H9 (cell line): Measurements from ENCODE around the gene ACVR1B. TPM values are rescaled to one million over a fixed set of nuclear protein-coding genes. Genes with fewer than 3 reads are reported as not detected.

Source experiments
- DNase-seq: peaks from one replicate; pipeline ENCODE4 v3.0.0-alpha.2; 2017
- H2AFZ ChIP-seq: one replicate; pipeline ENCODE4 v1.6.1; 2013; ENCODE audit warnings: mild to moderate bottlenecking, low read length, control low read depth, moderate library complexity
- H2AK5ac ChIP-seq: 2 replicates; pipeline ENCODE4 v1.6.1; 2013; ENCODE audit warnings: low read length, control low read depth, mixed read lengths; ENCODE audit not compliant: insufficient read length
- H2BK120ac ChIP-seq: one replicate; pipeline ENCODE4 v1.6.1; 2013; ENCODE audit warnings: low read depth, mild to moderate bottlenecking, low read length, control low read depth, inconsistent platforms; ENCODE audit not compliant: poor library complexity, severe bottlenecking
- H2BK12ac ChIP-seq: 2 replicates; pipeline ENCODE4 v1.6.1; 2013; ENCODE audit warnings: low read length, control low read depth, mixed read lengths, low read depth; ENCODE audit not compliant: insufficient read length
- H2BK15ac ChIP-seq: 2 replicates; pipeline ENCODE4 v1.6.1; 2013; ENCODE audit warnings: low read depth, low read length, control low read depth
- H2BK20ac ChIP-seq: one replicate; pipeline ENCODE4 v1.6.1; 2013; ENCODE audit warnings: low read depth, mild to moderate bottlenecking, low read length, control low read depth, inconsistent platforms; ENCODE audit not compliant: poor library complexity, severe bottlenecking
- H2BK5ac ChIP-seq: 2 replicates; pipeline ENCODE4 v1.6.1; 2013; ENCODE audit warnings: low read length, control low read depth, mixed read lengths; ENCODE audit not compliant: insufficient read length
- H3K14ac ChIP-seq: 2 replicates; pipeline ENCODE4 v1.6.1; 2013; ENCODE audit warnings: low read length, control low read depth; ENCODE audit not compliant: insufficient read depth
- H3K18ac ChIP-seq: 2 replicates; pipeline ENCODE4 v1.6.1; 2013; ENCODE audit warnings: low read depth, mild to moderate bottlenecking, mixed read lengths, low read length, control low read depth; ENCODE audit not compliant: insufficient read length
- H3K23ac ChIP-seq: 2 replicates; pipeline ENCODE4 v1.6.1; 2013; ENCODE audit warnings: low read length, control low read depth, mixed read lengths, low read depth; ENCODE audit not compliant: insufficient read length
- H3K23me2 ChIP-seq: 2 replicates; pipeline ENCODE4 v1.6.1; 2013; ENCODE audit warnings: low read depth, mild to moderate bottlenecking, mixed read lengths, low read length, control low read depth; ENCODE audit not compliant: insufficient read length, poor library complexity, severe bottlenecking
- H3K27ac ChIP-seq: 2 replicates; pipeline ENCODE4 v1.5.1; 2013; ENCODE audit warnings: low read length, control low read depth, mixed read lengths, low read depth; ENCODE audit not compliant: insufficient read length
- H3K27me3 ChIP-seq: 2 replicates; pipeline ENCODE4 v1.6.1; 2013; ENCODE audit warnings: low read length, control low read depth, inconsistent platforms; ENCODE audit not compliant: insufficient read depth
- H3K4ac ChIP-seq: 2 replicates; pipeline ENCODE4 v1.6.1; 2013; ENCODE audit warnings: low read depth, mild to moderate bottlenecking, control low read depth, inconsistent platforms, low read length, moderate library complexity
- H3K4me1 ChIP-seq: 2 replicates; pipeline ENCODE4 v1.6.1; 2013; ENCODE audit warnings: low read length, control low read depth, inconsistent platforms; ENCODE audit not compliant: insufficient read depth
- H3K4me2 ChIP-seq: 2 replicates; pipeline ENCODE4 v1.6.1; 2013; ENCODE audit warnings: low read length, control low read depth, mixed read lengths; ENCODE audit not compliant: insufficient read length, insufficient read depth
- H3K56ac ChIP-seq: 2 replicates; pipeline ENCODE4 v1.6.1; 2013; ENCODE audit warnings: low read depth, mild to moderate bottlenecking, mixed read lengths, low read length, control low read depth; ENCODE audit not compliant: insufficient read length
- H3K79me1 ChIP-seq: 2 replicates; pipeline ENCODE4 v1.6.1; 2013; ENCODE audit warnings: low read depth, mild to moderate bottlenecking, moderate library complexity, low read length, control low read depth, inconsistent platforms; ENCODE audit not compliant: insufficient read depth, poor library complexity, severe bottlenecking
- H3K79me2 ChIP-seq: 2 replicates; pipeline ENCODE4 v1.6.1; 2013; ENCODE audit warnings: low read length, control low read depth, inconsistent platforms; ENCODE audit not compliant: insufficient read depth
- H3K9ac ChIP-seq: 2 replicates; pipeline ENCODE4 v1.6.1; 2013; ENCODE audit warnings: low read length, control low read depth, mixed read lengths; ENCODE audit not compliant: insufficient read length; ENCODE audit errors: extremely low read depth
- H3K9me3 ChIP-seq: one replicate; pipeline ENCODE4 v1.6.1; 2013; ENCODE audit warnings: low read depth, low read length, inconsistent platforms; ENCODE audit not compliant: control insufficient read depth
- H3T11ph ChIP-seq: one replicate; pipeline ENCODE4 v1.6.1; 2013; ENCODE audit warnings: mild to moderate bottlenecking, low read length, control low read depth, inconsistent platforms
- H4K20me1 ChIP-seq: one replicate; pipeline ENCODE4 v1.6.1; 2013; ENCODE audit not compliant: control insufficient read depth, insufficient read length, insufficient read depth
- H4K5ac ChIP-seq: 2 replicates; pipeline ENCODE4 v1.6.1; 2013; ENCODE audit warnings: low read depth, mild to moderate bottlenecking, mixed read lengths, low read length, control low read depth; ENCODE audit not compliant: insufficient read length
- H4K8ac ChIP-seq: replicated peaks from 2 replicates; pipeline ENCODE4 v1.6.1; 2013; ENCODE audit warnings: low read length, control low read depth, mixed read lengths, low read depth; ENCODE audit not compliant: insufficient read length
- H4K91ac ChIP-seq: 2 replicates; pipeline ENCODE4 v1.6.1; 2013; ENCODE audit warnings: low read depth, mild to moderate bottlenecking, moderate library complexity, mixed read lengths, low read length, control low read depth; ENCODE audit not compliant: insufficient read length
- H3K27ac Mint-ChIP-seq, 3 experiments: 2 replicates in 2 of 3; 3 replicates in 1 of 3; pipeline ENCODE4 v1.8.0; 2020 to 2021; ENCODE audit warnings: mixed read lengths in 3 of 3, mild to moderate bottlenecking in 1 of 3, moderate library complexity in 1 of 3
- H3K27me3 Mint-ChIP-seq: 2 replicates; pipeline ENCODE4 v1.8.0; 2021; ENCODE audit warnings: low read depth, mild to moderate bottlenecking, moderate library complexity, mixed read lengths
- H3K36me3 Mint-ChIP-seq, 3 experiments: 2 replicates in 2 of 3; 3 replicates in 1 of 3; pipeline ENCODE4 v1.8.0; 2020 to 2021; ENCODE audit warnings: low read depth in 3 of 3, mixed read lengths in 3 of 3; ENCODE audit not compliant: insufficient read depth in 1 of 3
- H3K4me1 Mint-ChIP-seq, 2 experiments: 2 replicates each; pipeline ENCODE4 v1.8.0; 2020; ENCODE audit warnings: mixed read lengths in 2 of 2
- H3K4me3 Mint-ChIP-seq, 2 experiments: 2 replicates in 1 of 2; 3 replicates in 1 of 2; pipeline ENCODE4 v1.8.0; 2020 to 2021; ENCODE audit warnings: mild to moderate bottlenecking in 2 of 2, mixed read lengths in 2 of 2, moderate library complexity in 1 of 2
- H3K9me3 Mint-ChIP-seq, 2 experiments: 2 replicates in 1 of 2; 3 replicates in 1 of 2; pipeline ENCODE4 v1.8.0; 2020; ENCODE audit warnings: mild to moderate bottlenecking in 2 of 2, mixed read lengths in 2 of 2, moderate library complexity in 1 of 2
- CTCF ChIP-seq: fragments of 200-600 bp; sonication (generic); conservative IDR thresholded peaks from 3 replicates; pipeline ENCODE4 v1.8.0; 2021; ENCODE audit warnings: antibody characterized with exemption, mild to moderate bottlenecking
- WGBS: extraction: QIAGEN DNeasy Blood & Tissue Kit; methylation state at CpG from one replicate; pipeline ENCODE4 v1.1.7; 2013; ENCODE audit warnings: missing lambda C conversion rate, low lambda C conversion rate, mixed read lengths; ENCODE audit not compliant: insufficient read length; ENCODE audit errors: extremely low coverage; 5-methylcytosine and 5-hydroxymethylcytosine counted together
- total RNA-seq: library from RNA; stranded (reverse); gene quantifications from 2 replicates; pipeline ENCODE4 v1.2.1, GENCODE V29; 2021

ACVR1B gene
- total RNA-seq, 1 experiment from 2014 or later, result 16.3 TPM

GRCh38 chr12:51992246-51992645, 40.7 kb downstream of the ACVR1B start:
- Histone ChIP-seq H3K4me2 (no peak overlapping the region), H3T11ph (no peak overlapping the region), H4K91ac (no peak overlapping the region), H2BK5ac (no peak overlapping the region), H3K27ac (no peak overlapping the region), H2AFZ (no peak overlapping the region), H2BK20ac (no peak overlapping the region), H3K23ac (no peak overlapping the region), H3K9ac (no peak overlapping the region), H4K20me1 (no peaks in the 10 kb centered on the region), H2BK12ac (no peak overlapping the region), H3K14ac (no peak overlapping the region), H3K79me2 (no peaks in the 10 kb centered on the region), H3K56ac (no peak overlapping the region), H2AK5ac (no peak overlapping the region), H3K27me3 (no peaks in the 10 kb centered on the region), H3K23me2 (no peaks in the 10 kb centered on the region), H2BK120ac (no peak overlapping the region), H4K5ac (no peak overlapping the region), H3K79me1 (no peaks in the 10 kb centered on the region), H3K4me1 (no peaks in the 10 kb centered on the region), H3K9me3 (no peaks in the 10 kb centered on the region), H4K8ac (no peak overlapping the region), H2BK15ac (no peak overlapping the region), H3K18ac (no peak overlapping the region), H3K4ac (no peak overlapping the region)
- no CpG with 5 or more reads among the region's 5 CpGs for WGBS
- Mint-ChIP-seq H3K4me3 (no peak overlapping the region), H3K27me3 (no peaks in the 10 kb centered on the region), H3K36me3 (peaks cover 11 to 46% (median 20%) of the 10 kb centered on the region in 3 experiments), H3K27ac (peak overlapping the region in 1 of 3 experiments; percentile 34; a peak in 1 of 7 replicates), H3K9me3 (no peaks in the 10 kb centered on the region), H3K4me1 (peaks cover 2 to 4% of the 10 kb centered on the region in 2 experiments)
- no peak for DNase-seq
- TF ChIP-seq CTCF, result no peak
